Peyer's patch (tissue), 4 donors: ENCODE measurements around the gene TRAPPC4. TPM values are rescaled to one million over a fixed set of nuclear protein-coding genes. Genes with fewer than 3 reads are reported as not detected.
"Not testable (repeated sequence)": the region's sequence is repeated elsewhere in the genome, so short reads cannot be mapped to it uniquely, and the experiment has no call there.

Experiments used
- DNase-seq, 3 donors: peaks; one replicate each; pipeline ENCODE4 v3.0.0-alpha.2; 2017 to 2019
- H3K27ac ChIP-seq, 4 donors: fragments of 200-600 bp; sonication (generic); one replicate each; pipeline ENCODE4 v1.5.1; 2016 to 2019
- H3K27me3 ChIP-seq, 2 donors: fragments of 200-600 bp; sonication (generic); one replicate each; pipeline ENCODE4 v1.5.1; 2019
- H3K36me3 ChIP-seq, 3 donors: fragments of 200-600 bp; sonication (generic); one replicate each; pipeline ENCODE4 v1.5.1; 2016 to 2019
- H3K4me1 ChIP-seq, 4 donors: fragments of 200-600 bp; sonication (generic); one replicate each; pipeline ENCODE4 v1.5.1; 2016 to 2019
- H3K4me3 ChIP-seq, 4 donors: fragments of 200-600 bp; sonication (generic); 1 replicate in 3 of 4; 2 replicates in 1 of 4; pipeline ENCODE4 v1.5.1; 2016 to 2019; ENCODE audit warnings: mild to moderate bottlenecking in 1 of 4
- H3K9me3 ChIP-seq, 4 donors: fragments of 200-600 bp; sonication (generic); one replicate each; pipeline ENCODE4 v1.5.1; 2016 to 2019; ENCODE audit warnings: mild to moderate bottlenecking in 1 of 4
- POLR2A ChIP-seq, 2 donors: fragments of 450-650 bp; IDR thresholded peaks; one replicate each; pipeline ENCODE4 v1.5.1; 2017; ENCODE audit warnings: antibody characterized with exemption in 2 of 2, mild to moderate bottlenecking in 2 of 2, moderate library complexity in 2 of 2
- total RNA-seq, 4 donors: library from RNA; depleted of rRNA; stranded (reverse); fragments of >200 nt; gene quantifications; one replicate each; pipeline ENCODE4 v1.1.0, GENCODE V29; 2016
- TF ChIP-seq, protein P1 (sequence below), 6 experiments: fragments of 450-650 bp in 4 of 6; fragments of 200-600 bp in 2 of 6; sonication (generic) in 1 of 6; IDR thresholded peaks; one replicate each; pipeline ENCODE4 v1.5.1; 2017 to 2019; ENCODE audit warnings: antibody characterized with exemption in 6 of 6, mild to moderate bottlenecking in 3 of 6, moderate library complexity in 1 of 6

The TRAPPC4 gene
- total RNA-seq, 4 donors from 2014 or later, result 52.8 to 104 (median 77.8) TPM

DNA sequence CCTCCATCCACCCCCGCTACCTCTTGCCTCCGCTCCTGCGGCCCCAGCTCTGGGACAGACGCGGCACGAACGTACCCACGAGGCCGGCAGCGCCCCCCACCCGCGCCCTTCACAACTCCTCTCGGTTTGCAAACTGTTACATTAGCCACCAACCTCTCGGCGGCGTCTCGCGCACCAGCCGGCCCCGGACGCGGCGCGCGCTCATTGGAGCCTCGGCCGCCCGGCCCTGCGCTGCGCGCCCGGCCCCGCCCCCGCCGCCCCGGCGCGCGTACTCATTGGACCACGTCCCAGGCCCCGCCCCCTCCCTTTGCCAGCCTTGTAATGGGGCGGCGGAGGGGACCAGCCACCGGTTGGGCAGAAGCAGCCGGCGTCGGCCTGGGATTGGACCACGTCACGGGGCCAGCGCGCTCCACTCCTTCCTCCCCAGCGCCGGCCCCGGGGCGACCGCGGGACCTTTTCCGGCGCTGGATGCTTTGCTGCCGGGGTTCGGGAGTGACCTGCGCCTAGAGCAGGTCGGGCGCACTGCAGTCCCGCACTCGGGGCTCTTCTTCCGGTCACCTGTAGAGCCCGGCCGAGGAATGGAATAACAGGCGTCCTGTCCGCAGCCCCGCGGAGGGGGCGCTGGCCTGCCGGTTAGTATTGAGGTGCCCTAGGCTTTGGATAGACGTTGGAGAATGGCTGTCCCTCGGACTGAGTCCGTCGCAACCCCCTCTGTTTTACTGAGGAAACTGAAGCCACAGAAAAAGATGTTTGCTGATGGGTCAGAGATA is 38.6 kb downstream of the TRAPPC4 start, which contains the start of gene HYOU1:
HYOU1 (minus strand) TSS at position 206 of the 770 bp plus-strand sequence. CDS start 1,045 bp downstream, outside the sequence.
- DNase-seq, result peak; percentile 100
- Histone ChIP-seq H3K4me3 (peak within 1 kb of the TSS; percentile 80 to 100 (median 98)), H3K27me3 (no peaks in the 10 kb centered on the region), H3K27ac (peak within 1 kb of the TSS; percentile 87 to 94 (median 92)), H3K4me1 (peaks cover 0 to 23% (median 9%) of the 10 kb centered on the region in 4 donors), H3K36me3 (peaks cover 0 to 33% (median 0%) of the 10 kb centered on the region in 3 donors), H3K9me3 (no peaks in the 10 kb centered on the region)
- peak; percentile 61 to 70 for TF ChIP-seq POLR2A (IDR thresholded peaks at IDR 0.05)
- TF ChIP-seq, protein P1, sequence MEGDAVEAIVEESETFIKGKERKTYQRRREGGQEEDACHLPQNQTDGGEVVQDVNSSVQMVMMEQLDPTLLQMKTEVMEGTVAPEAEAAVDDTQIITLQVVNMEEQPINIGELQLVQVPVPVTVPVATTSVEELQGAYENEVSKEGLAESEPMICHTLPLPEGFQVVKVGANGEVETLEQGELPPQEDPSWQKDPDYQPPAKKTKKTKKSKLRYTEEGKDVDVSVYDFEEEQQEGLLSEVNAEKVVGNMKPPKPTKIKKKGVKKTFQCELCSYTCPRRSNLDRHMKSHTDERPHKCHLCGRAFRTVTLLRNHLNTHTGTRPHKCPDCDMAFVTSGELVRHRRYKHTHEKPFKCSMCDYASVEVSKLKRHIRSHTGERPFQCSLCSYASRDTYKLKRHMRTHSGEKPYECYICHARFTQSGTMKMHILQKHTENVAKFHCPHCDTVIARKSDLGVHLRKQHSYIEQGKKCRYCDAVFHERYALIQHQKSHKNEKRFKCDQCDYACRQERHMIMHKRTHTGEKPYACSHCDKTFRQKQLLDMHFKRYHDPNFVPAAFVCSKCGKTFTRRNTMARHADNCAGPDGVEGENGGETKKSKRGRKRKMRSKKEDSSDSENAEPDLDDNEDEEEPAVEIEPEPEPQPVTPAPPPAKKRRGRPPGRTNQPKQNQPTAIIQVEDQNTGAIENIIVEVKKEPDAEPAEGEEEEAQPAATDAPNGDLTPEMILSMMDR (IDR thresholded peaks at IDR 0.05), result peak in 3 of 6 experiments; percentile 29 to 41 (median 36)

DNA sequence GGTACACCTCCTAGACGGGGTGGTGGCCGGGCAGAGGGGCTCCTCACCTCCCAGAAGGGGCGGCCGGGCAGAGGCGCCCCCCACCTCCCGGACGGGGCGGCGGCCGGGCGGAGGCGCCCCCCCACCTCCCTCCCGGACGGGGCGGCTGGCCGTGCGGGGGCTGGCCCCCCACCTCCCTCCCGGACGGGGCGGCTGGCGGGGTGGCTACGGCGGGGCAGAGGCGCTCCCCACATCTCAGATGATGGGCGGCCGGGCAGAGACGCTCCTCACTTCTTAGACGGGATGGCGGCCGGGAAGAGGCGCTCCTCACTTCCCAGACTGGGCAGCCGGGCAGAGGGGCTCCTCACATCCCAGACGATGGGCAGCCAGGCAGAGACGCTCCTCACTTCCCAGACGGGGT is 40.6 kb downstream of the TRAPPC4 start:
- H3K27ac ChIP-seq, H3K9me3 ChIP-seq, DNase-seq, H3K4me3 ChIP-seq, H3K27me3 ChIP-seq: not testable (repeated sequence)
- Histone ChIP-seq H3K4me1 (peaks cover 0 to 23% (median 9%) of the 10 kb centered on the region in 4 donors), H3K36me3 (peaks cover 0 to 13% (median 0%) of the 10 kb centered on the region in 3 donors)

DNA sequence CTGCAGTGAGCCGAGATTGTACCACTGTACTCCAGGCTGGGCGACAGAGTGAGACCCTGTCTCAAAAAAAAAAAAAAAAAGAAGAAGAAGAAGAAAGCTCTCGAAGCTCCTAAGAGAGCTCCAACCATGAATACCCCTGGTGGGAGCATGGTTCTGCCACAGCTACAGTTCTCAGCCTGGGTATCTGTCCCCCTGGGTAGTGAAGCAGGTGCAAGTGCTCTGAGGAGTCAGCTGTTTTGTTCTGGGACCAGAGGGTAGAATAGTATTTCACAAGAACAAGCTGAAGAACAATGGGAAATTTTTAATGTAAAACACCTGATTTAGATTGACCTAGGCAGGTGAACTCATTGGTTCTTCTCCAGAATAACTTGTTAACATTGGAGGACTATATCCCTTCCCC is 42.7 kb downstream of the TRAPPC4 start:
- TF ChIP-seq POLR2A (IDR thresholded peaks at IDR 0.05), result no peak
- TF ChIP-seq, protein P1 (IDR thresholded peaks at IDR 0.05), result no peak
- no peak for DNase-seq
- Histone ChIP-seq H3K4me1 (peaks cover 0 to 15% (median 8%) of the 10 kb centered on the region in 4 donors), H3K36me3 (no peaks in the 10 kb centered on the region), H3K27me3 (no peaks in the 10 kb centered on the region), H3K9me3 (no peaks in the 10 kb centered on the region), H3K27ac (no peak overlapping the region), H3K4me3 (no peak overlapping the region)

DNA sequence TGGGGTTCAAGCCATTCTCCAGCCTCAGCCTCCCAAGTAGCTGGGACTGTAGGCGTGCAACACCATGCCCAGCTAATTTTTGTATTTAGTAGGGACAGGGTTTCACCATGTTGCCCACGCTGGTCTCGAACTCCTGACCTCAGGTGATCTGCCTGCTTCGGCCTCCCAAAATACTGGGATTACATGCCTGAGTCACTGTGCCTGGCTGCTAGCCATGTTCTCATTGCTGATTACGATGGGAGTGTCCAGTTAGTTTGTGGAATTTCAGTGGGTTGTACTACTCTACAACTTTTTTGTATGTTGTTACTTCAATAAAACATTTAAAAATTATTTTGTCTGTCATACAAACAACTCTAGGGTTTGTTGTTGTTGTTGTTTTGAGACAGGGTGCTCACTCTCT is 44.2 kb downstream of the TRAPPC4 start:
- DNase-seq, result no peak
- Histone ChIP-seq H3K9me3 (no peaks in the 10 kb centered on the region), H3K27me3 (no peaks in the 10 kb centered on the region), H3K4me3 (no peak overlapping the region), H3K36me3 (no peaks in the 10 kb centered on the region), H3K4me1 (peaks cover 0 to 20% (median 13%) of the 10 kb centered on the region in 4 donors), H3K27ac (no peak overlapping the region)
- TF ChIP-seq, protein P1 (IDR thresholded peaks at IDR 0.05), result no peak

DNA sequence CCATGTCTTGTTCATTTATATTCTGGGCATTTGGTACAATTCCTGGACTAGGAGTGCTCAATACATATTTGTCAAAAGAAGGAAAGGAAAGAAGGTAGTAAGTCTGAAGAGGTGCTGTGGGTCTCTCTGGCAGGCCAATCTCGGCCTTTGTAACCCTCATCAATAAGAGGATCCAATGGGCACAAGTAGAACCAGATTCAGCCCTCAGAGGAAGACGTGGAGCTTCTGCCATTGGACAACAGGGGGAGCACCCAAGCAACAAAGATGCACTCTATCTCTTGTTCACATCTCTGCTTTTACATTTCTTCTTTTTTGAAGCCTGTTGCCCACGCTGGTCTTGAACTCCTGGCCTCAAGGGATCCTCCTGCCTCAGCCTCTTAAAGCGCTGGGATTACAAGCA is 46.8 kb downstream of the TRAPPC4 start:
- no peaks in the 10 kb centered on the region for H3K9me3 ChIP-seq

More for the DNA sequence above, 46.8 kb downstream of the TRAPPC4 start:
- peaks cover 0 to 32% (median 11%) of the 10 kb centered on the region in 4 donors for H3K4me1 ChIP-seq
- no peaks in the 10 kb centered on the region for H3K27me3 ChIP-seq
- H3K4me3 ChIP-seq, result no peak overlapping the region
- no peak overlapping the region for H3K27ac ChIP-seq
- peaks cover 0 to 5% (median 0%) of the 10 kb centered on the region in 3 donors for H3K36me3 ChIP-seq
- TF ChIP-seq POLR2A (IDR thresholded peaks at IDR 0.05), result no peak
- TF ChIP-seq, protein P1 (IDR thresholded peaks at IDR 0.05), result peak; percentile 5 to 55 (median 36)
- DNase-seq, result peak in 1 of 3 donors; percentile 61
